HG03442 (cell line): ENCODE measurements around the gene CD200R1.

Experiments
- ATAC-seq: cut with Tn5 transposase; IDR thresholded peaks from one replicate; pipeline ENCODE4 v1.9.1; 2021; ENCODE audit warnings: mild to moderate bottlenecking, moderate library complexity; ENCODE audit not compliant: unreplicated experiment

Gene CD200R1

DNA sequence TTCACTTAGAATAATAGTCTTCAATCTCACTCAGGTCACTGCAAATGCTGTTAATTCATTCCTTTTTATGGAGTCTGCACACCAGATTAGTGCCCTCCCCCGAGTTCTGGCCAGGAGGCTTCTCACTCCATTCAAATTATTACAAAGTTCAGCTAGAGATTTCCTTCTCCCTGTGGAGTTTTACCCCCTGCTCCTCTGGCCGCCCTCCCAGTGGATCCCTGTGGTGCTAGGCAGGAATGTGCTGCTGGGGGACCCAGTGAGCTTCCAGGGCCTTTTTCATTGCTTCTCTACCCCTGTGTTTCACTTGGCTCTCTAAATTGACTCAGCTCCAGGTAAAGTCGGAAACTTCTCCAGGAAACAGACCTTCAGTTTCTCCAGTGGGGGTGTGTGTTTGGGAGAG is 85.5 kb downstream of the CD200R1 start:
- ATAC-seq: no peak

DNA sequence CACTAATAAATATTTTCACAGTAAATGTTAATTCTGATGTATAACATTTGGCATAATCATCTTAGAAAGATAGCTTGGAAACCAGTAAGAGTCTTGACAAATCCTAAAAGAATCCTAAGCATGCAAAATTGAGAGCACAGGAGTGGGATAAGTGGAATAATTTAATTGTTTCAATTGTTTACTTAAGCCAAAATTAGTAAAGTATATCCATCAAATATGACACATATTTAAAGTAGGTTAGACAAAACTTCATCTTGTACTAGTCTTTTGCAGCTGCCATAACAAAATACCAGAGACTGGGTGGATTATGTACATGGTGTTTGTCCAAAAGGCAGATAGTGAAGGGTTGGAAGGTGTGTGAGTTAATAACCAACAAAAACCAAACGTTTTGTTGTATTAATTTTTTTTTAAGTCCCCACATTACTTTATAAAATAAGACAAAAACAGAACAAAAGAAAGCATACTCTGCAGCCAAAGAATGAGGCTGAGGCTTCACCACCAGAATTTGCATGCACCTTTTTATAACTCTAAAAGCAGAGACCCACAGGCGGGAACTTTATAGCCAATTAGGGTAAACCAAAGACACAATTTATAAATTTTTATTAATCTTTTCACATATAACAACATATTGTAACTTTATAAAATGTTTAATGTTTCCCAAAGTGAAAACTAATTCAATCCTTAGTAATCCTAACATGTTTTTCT is 86.4 kb downstream of the CD200R1 start:
- ATAC-seq: no peak

DNA sequence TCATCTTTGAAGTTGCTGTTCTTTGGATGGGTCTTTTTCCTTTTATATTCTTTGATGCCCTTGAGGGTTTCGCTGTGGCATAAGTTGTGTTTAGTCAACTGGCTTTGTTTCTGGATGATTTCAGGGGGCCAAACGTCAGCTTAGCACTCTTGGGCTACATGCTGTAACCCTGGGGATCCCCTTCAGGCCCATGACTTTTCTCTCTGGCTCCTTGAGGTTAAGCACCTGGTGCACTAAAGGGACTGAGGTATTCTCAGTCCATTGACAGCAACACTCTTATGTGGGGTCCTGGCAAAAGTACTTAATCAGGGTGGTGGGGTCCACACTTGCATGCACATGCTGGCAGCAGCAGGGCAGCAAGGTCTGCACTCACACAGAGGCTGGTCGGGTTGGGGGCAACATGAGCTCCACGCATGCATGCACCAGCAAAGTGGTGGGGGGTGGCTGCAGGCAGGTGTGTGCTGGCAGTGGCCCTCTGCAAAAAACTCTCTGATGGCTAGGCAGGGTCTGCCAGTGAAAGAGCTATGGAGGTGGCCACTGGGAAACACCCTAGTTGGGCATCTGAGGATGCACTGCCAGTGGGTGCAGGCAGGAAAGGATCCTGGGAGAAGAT is 90.1 kb downstream of the CD200R1 start:
- no peak for ATAC-seq

DNA sequence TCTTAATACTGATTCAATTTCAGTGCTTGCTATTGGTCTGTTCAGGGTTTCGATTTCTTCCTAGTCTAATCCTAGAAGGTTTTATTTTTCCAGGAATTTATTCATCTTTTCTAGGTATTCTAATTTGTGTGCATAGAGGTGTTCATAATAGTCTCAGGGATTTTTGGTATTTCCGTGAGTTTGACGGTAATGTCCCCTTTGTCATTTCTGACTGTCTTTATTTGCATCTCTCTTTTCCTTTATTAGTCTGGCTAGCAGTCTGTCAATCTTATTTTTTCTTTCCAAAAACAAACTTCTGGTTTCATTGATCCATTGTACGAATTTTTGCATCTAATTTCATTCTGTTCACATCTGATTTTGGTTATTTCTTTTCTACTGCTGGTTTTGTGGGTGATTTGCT is 93.0 kb downstream of the CD200R1 start:
- no peak for ATAC-seq

DNA sequence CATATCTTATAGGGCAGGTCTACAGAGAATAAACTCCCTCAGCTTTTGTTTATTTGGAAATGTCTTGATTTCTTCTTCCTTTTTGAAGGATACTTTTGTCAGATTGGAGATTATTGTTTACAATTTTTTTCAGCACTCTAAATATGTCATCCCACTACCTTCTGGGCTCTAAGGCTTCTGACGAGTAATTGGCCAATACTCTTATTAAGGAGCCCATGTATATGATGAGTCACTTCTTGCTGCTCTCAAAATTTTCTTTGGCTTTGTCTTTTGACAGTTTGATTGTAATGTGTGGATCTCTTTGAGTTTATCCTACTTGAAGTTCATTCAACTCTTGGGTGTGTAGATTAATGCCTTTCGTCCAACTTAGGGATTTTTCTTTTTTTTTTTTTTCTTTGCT is 99.3 kb downstream of the CD200R1 start:
- no peak for ATAC-seq

DNA sequence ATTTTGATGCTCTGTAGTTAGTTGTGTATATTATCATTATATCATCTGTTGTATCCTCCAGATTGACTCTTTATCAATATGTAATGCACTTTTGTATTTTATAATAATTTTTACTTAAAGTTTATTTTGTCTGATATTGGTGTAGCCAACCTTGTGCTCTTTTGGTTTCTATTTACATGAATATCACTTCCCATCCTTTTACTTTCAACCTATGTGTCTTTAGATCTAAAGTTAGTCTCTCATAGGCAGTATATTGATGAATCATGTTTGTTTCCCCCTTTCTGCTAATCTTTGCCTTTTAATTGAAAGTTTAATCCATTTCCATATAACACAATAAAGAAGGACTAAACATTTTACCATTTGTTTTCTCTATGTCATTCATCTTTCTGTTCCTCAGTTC is 100.2 kb downstream of the CD200R1 start:
- ATAC-seq: no peak

DNA sequence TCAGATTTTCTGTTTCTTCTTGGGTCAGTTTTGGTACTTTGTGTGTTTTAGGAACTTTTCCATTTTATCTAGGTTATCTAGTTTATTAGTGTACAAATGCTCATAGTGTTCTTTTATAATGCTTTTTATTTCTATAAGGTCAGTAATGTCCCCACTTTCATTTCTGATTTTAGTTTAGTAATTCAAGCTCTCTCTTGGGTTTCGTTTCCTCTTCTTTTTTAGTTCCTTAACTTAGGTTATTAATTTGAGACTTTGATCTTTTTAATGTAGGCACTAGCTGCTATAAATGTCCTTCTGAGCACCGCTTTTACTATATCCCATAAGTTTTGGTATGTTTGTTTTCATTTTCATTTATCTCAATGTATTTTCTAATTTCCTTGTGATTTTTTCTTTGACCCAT is 101.3 kb downstream of the CD200R1 start:
- ATAC-seq: peak; percentile 73

DNA sequence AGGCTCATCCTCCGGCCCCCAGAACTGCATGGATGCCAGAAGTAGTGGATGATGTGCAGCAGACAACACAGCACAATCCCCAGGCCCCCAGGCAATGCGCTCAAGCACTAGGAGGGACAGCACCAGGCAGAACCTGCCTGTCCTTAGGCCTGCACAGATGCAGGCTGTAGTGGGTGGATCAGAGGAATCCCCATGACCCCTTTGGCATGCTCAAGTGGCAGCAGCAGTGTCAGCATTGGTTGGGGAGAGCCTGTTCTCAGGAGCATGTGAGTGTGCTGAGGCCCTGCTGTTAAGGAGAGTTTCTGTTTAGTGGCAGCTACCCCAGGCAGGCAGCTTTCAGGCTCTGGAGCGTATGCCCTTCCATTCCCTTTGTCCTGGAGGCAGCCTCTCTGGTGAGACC is 103.2 kb downstream of the CD200R1 start:
- ATAC-seq: no peak
